ENCODE data around the gene NELFCD.

GRCh38 chr20:58990651-58991445, 9.8 kb downstream of the NELFCD start:
- TF ChIP-seq CTCF (IDR thresholded peaks at IDR 0.05), result no peak
- no peak for TF ChIP-seq POLR2A (IDR thresholded peaks at IDR 0.05)

Measured in thyroid gland (tissue), 4 donors.